Measurements from ENCODE around the gene LRMDA.

- TF ChIP-seq POLR2A (IDR thresholded peaks at IDR 0.05) (no peak), CTCF (IDR thresholded peaks at IDR 0.05) (no peak)
These were observed 1110.4 kb downstream of the LRMDA start for GRCh38 chr10:76541852-76542251.
